HG03575 (cell line): Measurements from ENCODE around the gene TTC13.

ENCODE experiments used
- ATAC-seq: cut with Tn5 transposase; IDR thresholded peaks from one replicate; pipeline ENCODE4 v1.9.1; 2021; ENCODE audit not compliant: unreplicated experiment, insufficient number of reproducible peaks, low FRiP score; ENCODE audit errors: extremely low read depth

Gene TTC13

DNA sequence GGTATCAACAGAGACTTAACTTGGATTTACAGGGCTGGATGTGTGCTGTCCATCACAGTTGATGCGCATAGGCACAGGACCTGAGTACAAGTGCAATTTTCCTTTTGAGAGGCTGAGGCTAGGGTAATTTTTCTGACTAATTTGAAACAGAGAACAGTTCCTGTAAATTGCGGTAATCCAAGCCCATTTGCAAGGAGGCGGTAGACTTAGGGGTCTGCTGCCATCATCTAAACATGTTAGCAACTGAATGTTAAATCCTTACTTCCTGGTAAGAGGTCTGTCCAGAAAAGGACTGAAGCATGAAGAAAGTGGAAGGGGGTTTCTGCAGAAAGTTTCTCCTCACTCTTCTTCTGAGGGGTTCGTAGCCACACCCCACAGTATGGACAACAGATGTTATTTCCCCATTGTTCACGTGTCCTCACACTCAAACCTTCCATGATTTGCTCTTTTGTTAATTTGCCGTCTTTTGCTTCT, 86.6 kb downstream of the TTC13 start:
- ATAC-seq, result no peak

DNA sequence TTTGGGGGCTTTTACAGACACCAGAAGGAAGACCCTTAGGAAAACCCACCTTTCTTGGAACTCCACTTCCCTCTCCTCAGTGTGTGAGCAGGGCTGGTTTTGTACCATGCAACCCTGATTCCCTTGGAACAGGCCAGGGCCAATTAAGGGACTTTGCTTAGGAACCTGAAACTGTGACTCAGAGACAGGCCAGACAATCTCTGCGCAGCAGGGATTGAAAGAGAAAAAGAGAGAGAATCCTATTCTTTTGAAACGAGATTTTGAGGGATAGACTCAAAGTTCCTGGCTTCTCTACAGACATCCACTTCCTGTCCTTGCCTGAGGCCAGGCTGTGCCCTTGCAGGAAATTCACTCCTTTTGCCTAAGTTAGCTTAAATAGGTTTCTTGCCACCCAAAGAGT, 87.2 kb downstream of the TTC13 start:
- ATAC-seq, result no peak

DNA sequence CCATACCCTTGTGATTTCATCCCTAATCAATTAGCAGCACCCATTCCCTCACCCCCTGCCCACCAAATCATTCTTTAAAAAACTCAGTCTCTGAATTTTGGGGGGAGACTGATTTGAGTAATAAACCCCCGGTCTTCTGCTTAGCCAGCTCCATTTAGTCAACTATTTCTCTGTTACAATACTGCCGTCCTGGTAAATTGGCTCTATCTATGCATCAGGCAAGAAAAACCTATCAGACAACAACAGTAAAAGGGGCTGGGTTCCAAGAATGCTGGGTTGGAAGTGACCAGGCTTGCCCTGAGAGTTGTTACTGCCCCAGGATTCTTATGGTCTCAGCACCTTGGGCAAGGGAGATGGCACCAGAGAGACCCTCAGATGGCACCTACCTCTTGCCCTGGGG, 94.0 kb downstream of the TTC13 start:
- ATAC-seq, result no peak

DNA sequence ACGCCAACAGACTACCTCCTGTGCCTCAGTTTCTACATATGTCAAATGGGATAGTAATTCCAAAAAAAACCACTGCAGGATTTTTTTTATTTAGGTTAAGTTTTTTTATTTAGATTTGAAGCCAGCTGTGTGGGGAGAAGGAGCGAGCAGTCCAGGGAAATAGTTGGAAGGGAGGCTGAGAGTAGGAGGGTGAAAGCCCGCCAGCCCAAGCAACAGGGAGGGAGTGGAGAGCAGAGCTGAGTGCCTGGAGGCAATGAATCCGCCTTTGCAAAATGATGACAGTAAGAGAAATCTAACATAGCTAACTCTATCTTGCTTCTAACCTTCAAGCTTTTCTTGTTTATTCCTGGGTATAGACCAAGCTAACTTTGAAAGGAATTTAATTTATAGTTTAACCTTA, 94.7 kb downstream of the TTC13 start:
- ATAC-seq, result no peak

DNA sequence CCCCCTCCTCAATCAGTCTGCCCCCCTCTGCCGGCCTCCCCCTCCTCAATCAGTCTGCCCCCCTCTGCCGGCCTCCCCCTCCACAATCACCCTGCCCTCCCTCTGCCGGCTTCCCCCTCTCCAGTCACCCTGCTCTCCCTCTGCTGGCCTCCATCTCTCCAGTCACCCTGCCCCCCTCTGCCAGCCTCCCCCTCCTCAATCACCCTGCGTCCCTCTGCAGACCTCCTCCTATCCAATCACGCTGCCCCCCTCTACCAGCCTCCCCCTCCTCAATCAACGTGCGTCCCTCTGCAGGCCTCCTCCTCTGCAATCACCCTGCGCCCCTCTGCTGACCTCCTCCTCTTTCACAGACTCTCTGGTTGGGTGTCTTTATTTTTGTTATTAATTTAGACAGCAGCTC, 98.9 kb downstream of the TTC13 start:
- no peak for ATAC-seq

DNA sequence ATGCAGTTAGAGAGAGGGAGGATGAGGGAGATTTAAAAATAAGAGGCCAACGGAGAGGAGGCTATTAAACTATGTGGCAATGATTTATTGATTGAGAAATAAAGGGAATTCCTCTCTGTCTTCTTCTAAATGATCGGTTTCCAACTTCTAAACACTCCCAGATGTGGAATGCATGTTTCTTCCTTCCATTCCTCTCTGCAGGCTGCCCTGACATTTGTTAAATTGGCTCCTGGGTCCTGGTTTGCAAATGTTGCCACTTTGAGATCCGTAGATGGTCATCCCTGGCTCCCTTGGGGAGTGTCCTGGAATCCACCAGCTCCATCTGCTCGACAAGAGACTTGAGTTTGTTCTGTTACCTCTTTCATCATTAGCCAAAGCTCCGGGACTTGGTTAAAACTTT, 100.1 kb downstream of the TTC13 start:
- no peak for ATAC-seq

DNA sequence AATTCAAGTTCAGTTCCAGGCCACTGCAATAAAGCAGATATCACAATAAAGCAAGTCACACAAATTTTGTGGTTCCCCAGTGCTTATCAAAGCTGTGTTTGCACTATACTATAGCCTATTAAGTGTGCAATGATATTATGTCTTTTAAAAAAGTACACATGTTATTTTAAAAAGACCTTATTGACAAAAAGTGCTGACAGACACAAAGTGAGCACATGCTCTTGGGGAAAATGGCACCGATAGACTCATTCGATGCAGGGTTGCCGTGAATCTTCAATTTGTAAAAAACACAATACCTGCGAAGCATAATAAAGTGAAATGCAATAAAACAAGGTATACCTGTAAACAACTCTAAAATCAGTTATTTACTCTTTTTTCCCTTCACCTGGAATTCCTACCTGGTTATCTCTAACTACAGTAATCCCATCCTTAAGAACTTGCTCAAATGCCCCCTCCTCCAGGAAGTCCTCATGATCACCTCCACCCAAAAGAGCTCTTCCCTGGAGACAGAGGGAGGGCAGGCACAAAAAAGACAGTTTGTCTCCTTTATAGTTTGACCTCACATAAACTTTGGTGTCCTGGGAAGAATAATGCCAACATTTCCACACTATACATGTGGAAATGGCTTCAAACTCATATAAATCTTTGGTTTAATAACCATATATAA, 100.6 kb downstream of the TTC13 start:
- no peak for ATAC-seq

DNA sequence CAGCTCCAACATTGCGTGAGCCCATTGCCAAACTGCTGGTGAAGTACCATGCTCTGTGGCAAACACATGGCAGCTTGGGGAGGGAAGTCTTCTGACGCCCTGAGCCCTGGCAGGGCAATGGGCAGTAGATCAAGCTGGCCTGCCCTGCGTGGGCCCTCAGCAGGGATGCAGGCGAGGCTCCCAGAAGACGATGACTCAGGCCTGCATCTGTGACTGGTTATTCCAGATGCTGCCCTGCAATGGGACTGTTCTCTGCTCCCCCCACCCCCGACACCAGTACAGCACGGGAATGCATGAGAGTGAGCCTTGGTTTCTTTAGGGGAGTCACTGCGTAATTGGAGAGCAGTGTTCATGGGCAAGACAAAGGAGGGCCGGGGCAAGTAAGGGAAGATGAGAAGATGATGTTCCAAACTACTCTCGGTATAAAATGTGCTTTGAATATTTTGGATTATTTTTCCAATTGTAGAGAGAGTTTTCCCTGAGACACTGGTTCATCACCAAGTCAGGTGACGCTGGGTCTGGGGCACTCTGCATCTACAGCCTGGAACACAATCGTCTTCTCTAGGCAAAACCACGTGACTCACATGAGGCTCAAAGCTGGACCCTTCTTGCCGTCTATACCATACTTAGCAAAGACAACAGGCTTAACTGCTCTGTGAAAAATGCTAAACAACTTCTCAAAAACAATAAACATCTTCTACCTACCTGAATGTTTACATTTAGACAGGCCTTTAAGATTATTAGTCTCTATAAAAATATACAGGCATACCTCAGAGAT, 101.3 kb downstream of the TTC13 start:
- ATAC-seq, result no peak

DNA sequence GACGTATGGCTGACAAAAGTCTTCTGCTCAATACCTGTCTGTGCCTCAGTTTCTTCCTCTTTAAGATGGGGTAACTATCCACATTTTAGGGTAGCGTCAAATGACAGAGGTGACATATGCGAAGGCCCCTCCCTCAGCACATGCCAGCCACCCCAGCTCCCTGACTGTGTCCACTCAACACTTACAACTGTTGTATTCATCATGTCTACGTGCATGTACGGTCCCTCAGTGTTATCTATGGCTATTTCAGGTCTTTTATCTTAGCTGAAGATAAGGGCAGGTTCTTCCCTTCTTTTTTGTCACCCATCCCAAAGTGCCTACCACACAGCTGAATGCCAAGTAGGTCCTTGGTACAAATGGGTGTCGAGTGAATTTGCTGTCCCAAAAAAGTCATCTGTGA, 102.0 kb downstream of the TTC13 start:
- ATAC-seq, result no peak

DNA sequence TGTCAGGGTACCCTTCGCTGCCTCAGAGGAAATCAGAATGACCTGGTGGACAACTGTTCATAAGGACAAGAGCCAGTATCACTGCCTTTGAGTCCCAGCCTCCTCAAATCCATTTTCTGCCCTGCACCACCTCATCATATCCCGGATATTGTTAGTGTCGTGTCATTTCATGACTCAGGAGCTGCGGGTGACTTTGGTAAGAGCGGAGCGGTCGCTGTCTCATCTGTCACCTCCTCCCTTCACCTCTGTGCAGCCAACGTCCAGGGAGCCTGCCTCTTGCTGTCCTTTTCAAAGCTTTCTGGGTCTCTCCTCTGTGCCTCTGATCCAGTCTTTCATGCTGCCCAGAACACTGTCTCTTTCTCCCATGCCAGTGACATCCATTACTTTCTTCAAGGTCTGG, 103.3 kb downstream of the TTC13 start:
- no peak for ATAC-seq

DNA sequence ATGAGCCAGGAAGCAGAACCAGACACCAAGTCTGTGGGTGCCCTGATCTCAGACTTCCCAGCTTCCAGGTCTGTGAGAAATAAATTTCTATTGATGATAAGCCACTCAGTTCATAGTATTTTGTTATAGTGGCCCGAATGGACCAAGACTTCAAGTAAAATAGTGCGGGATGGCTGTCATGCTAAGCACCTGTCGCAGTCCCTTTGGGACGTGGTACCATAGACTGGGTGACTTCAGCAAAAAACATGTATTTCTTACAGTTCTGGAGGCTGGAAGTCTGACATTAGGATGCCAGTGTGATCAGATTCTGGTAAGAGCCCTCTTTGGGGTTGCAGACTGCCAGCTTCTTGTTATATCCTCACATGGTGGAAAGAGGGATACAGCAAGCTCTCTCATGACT, 107.7 kb downstream of the TTC13 start:
- ATAC-seq, result no peak

DNA sequence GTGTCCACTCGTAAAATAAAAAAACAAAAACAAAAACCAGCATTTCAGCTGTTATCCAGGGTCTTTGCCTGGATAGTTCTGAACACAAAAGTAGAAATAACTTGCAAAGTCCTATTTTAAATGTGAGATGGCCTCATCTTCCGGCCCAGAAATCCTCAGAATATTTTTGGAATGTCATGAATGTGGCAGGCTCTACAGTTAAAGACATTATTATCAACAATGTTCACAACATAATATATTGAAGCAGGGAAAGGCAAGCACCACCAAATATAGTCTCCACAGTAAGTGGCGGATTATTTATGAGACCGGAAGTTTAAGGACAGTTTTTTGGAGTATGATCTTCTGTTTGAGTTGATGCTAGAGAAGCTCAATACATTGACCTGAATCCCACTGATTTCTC, 109.2 kb downstream of the TTC13 start:
- no peak for ATAC-seq

DNA sequence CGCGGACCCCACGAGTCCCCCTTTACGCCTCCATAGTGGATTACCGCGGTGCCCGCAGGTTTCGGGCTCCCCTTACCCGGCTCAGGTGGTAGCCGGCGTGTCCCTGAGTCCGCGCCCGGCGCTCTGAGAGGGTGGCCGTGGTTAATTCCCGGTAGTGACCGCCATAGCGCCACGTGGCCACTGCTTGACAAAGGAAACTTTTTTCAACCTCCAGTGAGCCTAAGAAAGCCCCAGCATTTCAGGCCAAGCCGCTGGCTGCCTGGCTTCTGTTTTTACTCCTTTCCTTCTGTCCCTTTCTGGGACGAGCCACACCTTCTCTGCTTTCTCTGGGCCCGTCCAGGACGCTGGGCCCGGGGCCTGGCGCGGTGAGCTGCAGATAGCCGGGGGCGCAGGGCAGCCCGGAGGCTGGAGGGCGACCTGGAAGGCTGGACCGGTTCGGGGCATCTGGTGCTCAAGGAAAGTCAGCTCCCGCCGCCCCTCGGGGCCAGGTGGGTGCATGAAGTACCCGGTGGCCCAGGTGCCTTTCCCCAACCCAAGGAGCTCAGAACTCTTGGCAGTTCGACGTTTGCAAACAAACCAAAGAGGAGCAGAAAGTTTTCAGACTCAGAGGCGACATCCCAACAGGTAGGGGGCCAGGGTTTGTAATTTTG, 109.8 kb downstream of the TTC13 start:
- no peak for ATAC-seq

DNA sequence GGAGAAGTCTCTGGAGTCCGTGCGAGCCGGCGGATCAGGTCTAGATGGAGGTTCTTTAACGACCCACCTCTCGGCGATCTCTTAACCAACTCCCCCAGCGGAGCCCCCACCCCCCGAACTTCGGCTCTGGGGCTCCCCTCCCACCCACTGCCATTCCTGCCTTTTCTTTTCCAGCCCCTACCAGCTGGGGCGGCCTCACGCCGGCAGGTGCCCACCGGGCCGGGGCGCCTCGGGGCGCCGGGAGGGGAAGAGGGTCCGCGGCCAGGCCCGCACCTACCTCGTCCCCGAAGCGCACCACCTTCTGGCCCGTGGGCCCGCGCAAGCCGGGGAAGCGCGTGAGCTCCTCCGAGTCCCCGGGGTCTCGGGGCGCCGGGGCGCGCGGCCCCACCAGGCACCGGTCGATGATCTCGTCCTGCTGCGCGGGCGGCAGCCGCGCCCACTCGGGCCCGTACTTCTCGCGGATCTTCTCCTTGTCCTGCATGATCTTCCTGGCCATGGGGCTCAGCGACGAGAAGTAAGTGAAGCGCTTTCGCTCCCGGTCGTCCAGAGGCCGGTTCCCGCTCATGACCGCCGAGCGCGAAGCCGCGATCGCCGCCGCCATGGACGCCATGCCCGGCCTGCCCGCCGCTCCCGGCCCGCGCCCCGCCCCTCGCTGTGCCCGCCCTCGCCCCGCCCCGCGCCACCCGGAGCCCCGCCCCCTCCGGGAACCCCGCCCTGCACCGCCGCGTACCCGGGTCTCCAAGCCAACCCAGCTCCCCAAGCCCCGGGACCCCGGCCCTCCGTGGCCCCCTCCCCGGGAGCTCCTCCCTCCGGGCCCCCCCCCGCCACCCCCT, 110.5 kb downstream of the TTC13 start, which contains the start of gene C1orf198:
TSS of gene C1orf198 (minus strand) at position 619 of the 833 bp plus-strand sequence. CDS start at position 610, 9 bp downstream.
- ATAC-seq, result no peak

DNA sequence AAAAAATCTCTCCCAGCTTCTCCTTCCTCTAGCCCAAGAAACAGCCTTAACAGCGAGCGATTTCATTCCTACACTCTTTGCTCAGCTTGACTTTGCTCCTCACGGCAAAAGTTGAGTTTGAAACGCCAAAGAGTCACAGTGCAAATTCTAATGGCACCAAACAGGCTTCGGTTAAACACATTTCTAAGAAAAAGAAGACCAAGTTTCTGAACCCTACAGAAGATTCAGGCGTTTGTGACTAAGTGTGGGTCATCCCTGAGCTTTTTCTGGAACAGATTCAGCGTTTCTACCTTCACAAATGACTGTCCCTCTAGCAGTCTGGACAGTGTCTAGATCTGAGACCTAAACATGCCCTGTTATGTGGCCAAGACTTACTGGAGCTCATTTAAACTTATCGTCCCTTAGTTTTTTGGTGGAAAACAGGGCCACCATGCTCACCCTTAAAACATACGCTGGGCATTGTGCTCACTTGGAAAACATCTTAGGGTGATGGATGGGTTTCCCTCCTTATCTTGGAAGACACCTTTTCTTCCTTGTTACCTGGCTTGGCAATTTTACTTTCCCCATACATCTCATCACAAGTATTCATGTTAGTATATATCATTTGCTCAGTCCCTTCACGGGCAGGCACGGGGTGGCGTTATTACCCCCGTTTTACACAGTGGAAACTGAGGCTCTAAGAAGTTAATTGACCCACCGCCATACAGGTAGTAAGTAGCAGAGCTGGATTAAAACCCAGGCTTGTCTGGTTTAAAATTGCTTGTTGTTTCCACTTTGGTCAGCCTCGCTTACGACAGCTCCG, 111.4 kb downstream of the TTC13 start:
- ATAC-seq, result no peak

DNA sequence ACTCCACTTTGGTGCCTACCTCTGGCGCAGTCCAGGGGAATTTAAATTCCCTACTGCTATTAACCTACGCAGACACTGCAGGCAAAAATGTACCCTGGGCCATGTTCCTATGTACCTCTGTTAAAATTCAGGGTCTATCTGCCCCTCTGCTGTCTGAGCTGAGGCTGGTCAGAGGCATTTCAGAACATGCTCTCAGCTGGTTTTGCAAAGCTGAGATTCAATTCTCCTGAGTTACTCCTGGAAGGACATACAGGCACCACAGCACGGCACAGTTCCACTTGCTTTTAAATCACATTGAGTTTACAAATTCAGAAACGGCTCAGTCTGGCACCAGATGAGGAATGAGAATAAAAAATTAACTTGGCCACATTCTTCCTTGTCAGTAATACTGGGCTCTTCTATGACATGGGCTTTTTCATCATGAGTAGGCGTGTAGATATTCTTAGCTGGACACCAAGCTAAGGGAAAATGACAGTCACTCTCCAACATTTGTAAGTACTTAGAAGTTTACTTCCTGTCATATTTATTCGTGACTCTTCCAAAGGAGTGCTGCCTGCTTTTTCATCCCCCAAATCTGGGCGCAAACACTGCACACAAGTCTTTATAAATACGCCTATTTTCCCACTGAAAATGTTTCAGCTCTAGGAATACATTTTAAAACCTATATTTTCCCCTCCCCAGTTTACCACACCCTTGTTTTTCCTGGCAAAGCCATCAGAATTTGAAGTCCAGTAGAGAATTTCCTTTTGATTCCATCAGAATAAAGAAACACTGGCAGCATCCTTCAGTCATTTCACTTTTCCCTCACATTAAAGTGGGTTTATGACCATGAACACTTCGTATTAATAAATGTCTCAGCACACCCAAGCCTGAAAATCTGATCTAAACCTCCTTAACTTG, 112.2 kb downstream of the TTC13 start:
- ATAC-seq, result no peak

DNA sequence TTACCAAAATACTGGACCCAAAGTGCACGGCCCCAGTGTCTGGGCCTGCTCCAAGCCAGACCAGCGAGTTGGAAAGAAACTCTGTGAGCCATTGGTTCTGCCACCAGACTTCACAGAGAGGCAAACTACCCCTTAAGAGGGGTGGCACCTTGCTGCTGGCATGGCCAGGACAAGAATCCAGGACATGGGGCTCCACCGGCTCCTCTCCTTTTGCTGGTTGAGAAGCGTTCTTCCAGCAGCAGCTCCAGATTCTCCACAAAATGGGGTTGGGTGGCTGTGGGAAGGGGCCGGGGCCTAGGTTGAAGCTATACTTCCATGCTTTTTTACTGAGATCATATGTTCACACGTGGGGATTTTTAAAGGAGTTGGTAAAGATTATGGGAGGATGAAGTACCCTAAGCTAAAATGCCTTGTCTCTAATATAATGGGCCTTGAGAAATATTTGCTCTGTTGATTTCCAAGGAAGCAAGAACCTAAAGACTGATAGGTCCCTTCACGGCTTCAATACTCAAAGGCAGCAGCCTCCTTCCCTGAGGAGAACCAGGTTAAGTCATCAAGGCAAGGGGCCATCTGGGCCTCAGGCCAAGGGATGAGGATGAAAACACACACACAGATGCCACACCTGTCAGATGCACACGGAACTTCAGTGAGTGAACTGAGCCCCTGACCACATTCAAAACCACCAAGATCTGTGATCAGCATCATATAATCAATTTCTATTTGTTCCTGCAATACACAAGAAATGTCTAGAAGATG, 113.4 kb downstream of the TTC13 start:
- ATAC-seq, result no peak
